ENCODE results near the gene POLR3K. TPM values are rescaled to one million over a fixed set of nuclear protein-coding genes. Genes with fewer than 3 reads are reported as not detected.

Gene POLR3K
- total and polyA plus RNA-seq, 4 experiments from 2014 or later: 19.9 to 43.1 (median 31.6) TPM

DNA sequence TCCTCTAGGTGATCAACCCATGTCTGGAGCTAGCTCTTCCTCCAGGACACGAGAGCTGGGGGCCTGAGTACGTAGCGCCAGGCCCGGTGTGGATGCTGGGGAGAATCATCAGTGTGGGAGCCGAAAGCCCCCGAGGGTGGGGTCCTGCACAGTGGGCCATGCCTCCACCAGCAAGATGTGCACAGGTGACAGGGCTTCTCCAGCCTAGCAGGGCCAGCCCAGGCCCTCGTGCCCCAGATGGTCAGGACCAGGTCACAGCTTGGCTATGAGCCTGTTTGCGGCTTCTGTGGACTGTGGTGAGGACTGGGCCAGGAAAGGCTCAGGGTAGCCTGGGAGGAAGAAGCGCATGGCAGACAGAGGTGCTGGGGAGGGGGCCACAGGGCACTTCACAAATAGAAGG is 32.5 kb upstream of the POLR3K start:
- Histone ChIP-seq H3K27me3 (ENCODE audit: insufficient read depth, low read length) (no peaks in the 10 kb centered on the region), H3K4me3 (ENCODE audit: low read length in 2 of 2) (no peak overlapping the region), H3K27ac (ENCODE audit: low read depth, low read length) (no peak overlapping the region), H3K9me3 (ENCODE audit: control insufficient read depth in 1 of 2, low read length in 2 of 2) (no peaks in the 10 kb centered on the region), H3K36me3 (ENCODE audit: insufficient read depth, low read length) (peaks cover 4% of the 10 kb centered on the region), H3K4me1 (ENCODE audit: insufficient read depth, low read length) (peaks cover 20% of the 10 kb centered on the region)
- Mint-ChIP-seq H3K27me3 (no peaks in the 10 kb centered on the region), H3K36me3 (peaks cover 4 to 35% of the 10 kb centered on the region in 2 donors), H3K9me3 (no peaks in the 10 kb centered on the region), H3K27ac (peak overlapping the region in 1 of 7 donors; percentile 18), H3K4me3 (no peak overlapping the region), H3K4me1 (peaks cover 10 to 26% (median 19%) of the 10 kb centered on the region in 4 donors)
- ChIA-PET POLR2A (ENCODE audit: partially characterized antibody) (no interaction called here), CTCF (ENCODE audit: partially characterized antibody) (interaction anchor here (1.6 kb wide), 1 partner anchor 21 kb away, joined by 6 read pairs; no protein-coding TSS in a partner anchor)
- DNase-seq: no peak
- intact Hi-C loops (cut with micrococcal nuclease): no loop called here

DNA sequence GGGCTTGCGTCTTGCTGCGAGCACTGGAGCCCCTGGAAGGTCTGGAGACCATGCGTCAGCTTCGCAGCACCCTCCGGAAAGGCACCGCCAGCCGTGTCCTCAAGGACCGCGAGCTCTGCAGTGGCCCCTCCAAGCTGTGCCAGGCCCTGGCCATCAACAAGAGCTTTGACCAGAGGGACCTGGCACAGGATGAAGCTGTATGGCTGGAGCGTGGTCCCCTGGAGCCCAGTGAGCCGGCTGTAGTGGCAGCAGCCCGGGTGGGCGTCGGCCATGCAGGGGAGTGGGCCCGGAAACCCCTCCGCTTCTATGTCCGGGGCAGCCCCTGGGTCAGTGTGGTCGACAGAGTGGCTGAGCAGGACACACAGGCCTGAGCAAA is 32.0 kb upstream of the POLR3K start:
- DNase-seq: no peak
- H3K36me3 Mint-ChIP-seq: peaks cover 4 to 31% of the 10 kb centered on the region in 2 donors
- intact Hi-C loops (cut with micrococcal nuclease): no loop called here
- Histone ChIP-seq H3K36me3 (ENCODE audit: insufficient read depth, low read length) (peaks cover 4% of the 10 kb centered on the region), H3K9me3 (ENCODE audit: control insufficient read depth in 1 of 2, low read length in 2 of 2) (no peaks in the 10 kb centered on the region), H3K4me1 (ENCODE audit: insufficient read depth, low read length) (peaks cover 20% of the 10 kb centered on the region), H3K27me3 (ENCODE audit: insufficient read depth, low read length) (no peaks in the 10 kb centered on the region), H3K27ac (ENCODE audit: low read depth, low read length) (no peak overlapping the region), H3K4me3 (ENCODE audit: low read length in 2 of 2) (no peak overlapping the region)
- H3K4me3 Mint-ChIP-seq: no peak overlapping the region
- POLR2A ChIA-PET (ENCODE audit: partially characterized antibody): interaction anchor here (1.0 kb wide), 1 partner anchor 12 kb away, joined by 3 read pairs; no protein-coding TSS in a partner anchor
- no peaks in the 10 kb centered on the region for H3K9me3 Mint-ChIP-seq
- CTCF ChIA-PET (ENCODE audit: partially characterized antibody): interaction anchor here (0.6 to 3.0 kb wide), 4 partner anchors 11 to 160 kb away, joined by 3 to 9 read pairs (median 4); no protein-coding TSS in a partner anchor
- no peaks in the 10 kb centered on the region for H3K27me3 Mint-ChIP-seq
- H3K27ac Mint-ChIP-seq: peak overlapping the region in 1 of 7 donors; percentile 9
- peaks cover 10 to 26% (median 19%) of the 10 kb centered on the region in 4 donors for H3K4me1 Mint-ChIP-seq

DNA sequence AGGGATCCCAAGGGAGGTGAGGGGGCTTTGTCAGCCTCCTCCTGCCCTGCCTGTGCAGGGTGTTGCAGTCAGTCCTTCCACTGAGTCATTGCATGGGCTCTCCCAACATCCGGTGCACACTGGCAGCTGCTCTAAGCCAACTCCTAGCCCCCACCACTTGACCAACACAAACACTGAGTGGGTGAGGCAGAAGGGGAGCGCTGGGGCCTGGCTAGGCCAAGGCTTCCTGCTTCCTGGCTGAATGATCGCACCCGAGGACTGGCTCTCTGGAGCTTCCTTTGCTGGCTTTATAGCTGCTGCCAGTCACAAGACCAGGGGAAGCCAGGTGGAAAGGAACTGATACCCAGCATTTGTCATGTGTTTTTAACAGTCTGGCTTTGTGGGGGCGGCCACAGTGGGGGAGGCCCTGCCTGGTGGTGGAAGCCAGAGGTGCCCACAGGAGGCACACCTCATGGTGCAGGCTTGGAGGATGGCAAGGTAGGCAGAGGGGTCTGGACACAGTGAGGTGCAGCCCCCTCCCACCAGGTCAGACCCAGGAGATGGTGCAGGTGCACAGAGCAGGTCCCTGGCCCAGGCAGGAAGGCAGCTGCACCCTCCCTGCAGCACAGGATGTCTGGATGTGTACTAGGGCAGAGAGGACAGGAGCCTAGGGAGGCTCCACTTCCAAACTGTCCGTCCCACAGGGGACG is 31.5 kb upstream of the POLR3K start:
- H3K4me1 Mint-ChIP-seq: peaks cover 10 to 31% (median 19%) of the 10 kb centered on the region in 4 donors
- H3K27ac Mint-ChIP-seq: peak overlapping the region in 6 of 7 donors; percentile 9 to 86 (median 54)
- H3K27me3 Mint-ChIP-seq: no peaks in the 10 kb centered on the region
- Histone ChIP-seq H3K36me3 (ENCODE audit: insufficient read depth, low read length) (peaks cover 5% of the 10 kb centered on the region), H3K27ac (ENCODE audit: low read depth, low read length) (no peak overlapping the region), H3K9me3 (ENCODE audit: control insufficient read depth in 1 of 2, low read length in 2 of 2) (no peaks in the 10 kb centered on the region), H3K4me1 (ENCODE audit: insufficient read depth, low read length) (peaks cover 20% of the 10 kb centered on the region), H3K27me3 (ENCODE audit: insufficient read depth, low read length) (no peaks in the 10 kb centered on the region), H3K4me3 (ENCODE audit: low read length in 2 of 2) (no peak overlapping the region)
- no peak for DNase-seq
- peak overlapping the region in 1 of 8 donors; percentile 29 for H3K4me3 Mint-ChIP-seq
- ChIA-PET POLR2A (ENCODE audit: partially characterized antibody) (interaction anchor here (1.0 to 1.6 kb wide), 2 partner anchors 13 to 46 kb away, joined by 3 to 4 read pairs; no protein-coding TSS in a partner anchor), CTCF (ENCODE audit: partially characterized antibody) (interaction anchor here (0.6 to 3.0 kb wide), 5 partner anchors 10 to 160 kb away, joined by 3 to 9 read pairs (median 3); no protein-coding TSS in a partner anchor)
- intact Hi-C loops (cut with micrococcal nuclease): no loop called here
- H3K9me3 Mint-ChIP-seq: no peaks in the 10 kb centered on the region
- peaks cover 4 to 29% of the 10 kb centered on the region in 2 donors for H3K36me3 Mint-ChIP-seq

DNA sequence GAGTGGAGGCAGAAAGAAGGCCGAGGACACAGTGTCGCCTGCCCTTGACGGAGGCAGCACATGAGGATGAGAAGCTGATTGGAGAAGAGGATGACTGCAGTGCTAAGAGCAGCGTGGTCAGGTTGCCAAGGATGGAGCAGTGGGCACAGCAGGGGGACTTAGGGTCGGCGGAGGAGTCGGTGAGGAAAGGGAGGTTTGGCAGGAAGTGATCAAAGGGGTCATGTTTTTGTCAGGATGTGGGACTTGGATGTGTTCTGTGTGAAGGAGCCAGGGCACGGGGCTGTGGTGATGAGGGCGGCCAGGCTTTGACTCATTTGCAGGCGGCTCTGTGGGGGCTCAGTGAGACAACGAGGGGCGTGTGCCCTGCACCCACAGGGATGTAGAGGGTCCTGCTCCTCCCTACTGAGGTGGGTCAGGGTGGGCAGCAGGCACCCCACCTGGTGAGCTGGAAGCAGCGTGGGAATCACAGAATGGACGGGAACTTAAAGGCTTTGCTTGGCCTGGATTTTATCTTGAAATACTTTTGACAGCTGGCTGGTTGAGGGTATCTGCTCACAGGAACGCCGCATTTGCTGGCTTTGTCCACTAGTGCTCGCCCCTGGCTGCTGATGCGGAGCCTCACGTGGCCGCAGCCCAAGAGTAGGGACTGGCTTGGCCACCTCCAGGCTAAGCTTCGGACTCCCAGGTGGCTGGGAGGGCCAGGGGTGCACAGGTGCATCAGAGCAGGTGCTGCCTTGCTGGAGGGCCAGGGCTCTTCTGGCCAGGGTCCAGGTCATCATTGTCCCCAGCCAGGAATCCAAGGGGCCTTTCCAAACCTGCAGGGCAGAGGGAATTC is 30.6 kb upstream of the POLR3K start:
- H3K4me3 Mint-ChIP-seq: peak overlapping the region in 6 of 8 donors; percentile 4 to 79 (median 56)
- no peaks in the 10 kb centered on the region for H3K9me3 Mint-ChIP-seq
- no peaks in the 10 kb centered on the region for H3K27me3 Mint-ChIP-seq
- Histone ChIP-seq H3K36me3 (ENCODE audit: insufficient read depth, low read length) (peaks cover 9% of the 10 kb centered on the region), H3K4me3 (ENCODE audit: low read length in 2 of 2) (no peak overlapping the region), H3K27me3 (ENCODE audit: insufficient read depth, low read length) (no peaks in the 10 kb centered on the region), H3K9me3 (ENCODE audit: control insufficient read depth in 1 of 2, low read length in 2 of 2) (no peaks in the 10 kb centered on the region), H3K4me1 (ENCODE audit: insufficient read depth, low read length) (peaks cover 23% of the 10 kb centered on the region), H3K27ac (ENCODE audit: low read depth, low read length) (no peak overlapping the region)
- intact Hi-C loops (cut with micrococcal nuclease): no loop called here
- peaks cover 13 to 39% (median 24%) of the 10 kb centered on the region in 4 donors for H3K4me1 Mint-ChIP-seq
- ChIA-PET CTCF (ENCODE audit: partially characterized antibody) (interaction anchor here (0.6 to 3.0 kb wide), 5 partner anchors 11 to 23 kb away, joined by 3 to 9 read pairs (median 3); no protein-coding TSS in a partner anchor), POLR2A (ENCODE audit: partially characterized antibody) (interaction anchor here (1.0 to 1.6 kb wide), 2 partner anchors 14 to 45 kb away, joined by 3 to 4 read pairs; no protein-coding TSS in a partner anchor)
- peaks cover 4 to 29% of the 10 kb centered on the region in 2 donors for H3K36me3 Mint-ChIP-seq
- peak overlapping the region; percentile 9 to 95 (median 77) for H3K27ac Mint-ChIP-seq
- no peak for DNase-seq

DNA sequence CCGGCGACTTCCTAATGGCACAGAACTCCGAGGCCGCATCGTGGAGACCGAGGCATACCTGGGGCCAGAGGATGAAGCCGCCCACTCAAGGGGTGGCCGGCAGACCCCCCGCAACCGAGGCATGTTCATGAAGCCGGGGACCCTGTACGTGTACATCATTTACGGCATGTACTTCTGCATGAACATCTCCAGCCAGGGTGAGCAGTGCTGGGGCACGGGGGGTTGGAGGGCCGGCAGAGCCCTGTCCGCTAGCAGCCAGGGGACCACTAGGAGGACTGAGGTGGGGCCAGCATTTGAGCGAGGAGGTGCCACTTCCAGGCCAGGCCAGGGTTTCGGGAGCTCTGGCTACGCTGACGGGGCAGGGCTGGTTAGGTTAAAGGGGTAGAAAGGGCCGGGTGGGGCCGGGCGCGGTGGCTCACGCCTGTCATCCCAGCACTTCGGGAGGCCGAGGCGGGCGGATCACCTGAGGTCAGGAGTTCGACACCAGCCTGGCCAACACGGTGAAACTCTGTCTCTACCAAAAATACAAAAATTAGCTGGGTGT is 29.7 kb upstream of the POLR3K start:
- POLR2A ChIA-PET (ENCODE audit: partially characterized antibody): no interaction called here
- H3K4me1 Mint-ChIP-seq: peaks cover 13 to 45% (median 30%) of the 10 kb centered on the region in 4 donors
- Histone ChIP-seq H3K4me1 (ENCODE audit: insufficient read depth, low read length) (peaks cover 29% of the 10 kb centered on the region), H3K27me3 (ENCODE audit: insufficient read depth, low read length) (no peaks in the 10 kb centered on the region), H3K27ac (ENCODE audit: low read depth, low read length) (no peak overlapping the region), H3K36me3 (ENCODE audit: insufficient read depth, low read length) (peaks cover 5% of the 10 kb centered on the region), H3K9me3 (ENCODE audit: control insufficient read depth in 1 of 2, low read length in 2 of 2) (no peaks in the 10 kb centered on the region), H3K4me3 (ENCODE audit: low read length in 2 of 2) (no peak overlapping the region)
- no peak for DNase-seq
- no peaks in the 10 kb centered on the region for H3K9me3 Mint-ChIP-seq
- peaks cover 4 to 27% of the 10 kb centered on the region in 2 donors for H3K36me3 Mint-ChIP-seq
- H3K27ac Mint-ChIP-seq: peak overlapping the region in 3 of 7 donors; percentile 42 to 75 (median 46)
- CTCF ChIA-PET (ENCODE audit: partially characterized antibody): interaction anchor here (3.0 kb wide), 1 partner anchor 14 kb away, joined by 9 read pairs; no protein-coding TSS in a partner anchor
- no peaks in the 10 kb centered on the region for H3K27me3 Mint-ChIP-seq
- intact Hi-C loops (cut with micrococcal nuclease): no loop called here
- no peak overlapping the region for H3K4me3 Mint-ChIP-seq

DNA sequence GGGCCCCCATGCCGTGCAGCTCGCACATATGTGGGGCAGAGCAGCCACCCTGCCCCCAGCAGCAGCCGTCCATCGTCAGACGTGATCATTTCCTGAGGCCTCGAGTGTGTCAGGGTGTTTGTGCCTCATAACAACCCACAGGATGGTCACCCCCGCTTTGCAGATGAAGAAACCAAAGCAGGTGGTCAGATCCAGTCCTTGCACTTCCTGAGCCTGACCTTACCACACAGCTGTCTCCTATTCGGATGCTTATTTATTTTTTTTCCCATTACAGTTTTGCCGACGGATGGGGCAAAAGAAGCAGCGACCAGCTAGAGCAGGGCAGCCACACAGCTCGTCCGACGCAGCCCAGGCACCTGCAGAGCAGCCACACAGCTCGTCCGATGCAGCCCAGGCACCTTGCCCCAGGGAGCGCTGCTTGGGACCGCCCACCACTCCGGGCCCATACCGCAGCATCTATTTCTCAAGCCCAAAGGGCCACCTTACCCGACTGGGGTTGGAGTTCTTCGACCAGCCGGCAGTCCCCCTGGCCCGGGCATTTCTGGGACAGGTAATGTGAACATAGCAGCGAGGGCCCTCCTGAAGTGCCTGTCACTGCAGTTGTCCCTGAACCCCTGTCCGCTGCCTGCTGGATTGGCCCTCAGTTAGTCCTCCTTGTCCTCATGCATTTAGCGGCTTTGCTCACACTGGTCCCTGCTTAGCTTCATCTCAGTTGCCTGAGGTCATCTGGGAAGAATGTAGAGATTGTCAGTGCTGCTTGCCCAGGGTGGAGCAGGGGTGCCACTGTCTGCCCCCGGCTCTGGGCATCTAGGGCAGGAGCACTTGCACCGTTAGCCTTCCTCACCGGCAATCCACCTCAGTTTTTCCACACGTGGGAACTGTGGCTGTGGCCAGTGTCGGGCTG is 26.0 kb upstream of the POLR3K start:
- Histone ChIP-seq H3K4me1 (ENCODE audit: insufficient read depth, low read length) (peaks cover 36% of the 10 kb centered on the region), H3K27ac (ENCODE audit: low read depth, low read length) (no peak overlapping the region), H3K9me3 (ENCODE audit: control insufficient read depth in 1 of 2, low read length in 2 of 2) (no peaks in the 10 kb centered on the region), H3K27me3 (ENCODE audit: insufficient read depth, low read length) (no peaks in the 10 kb centered on the region), H3K4me3 (ENCODE audit: low read length in 2 of 2) (peak overlapping the region in 1 of 2 donors; percentile 49), H3K36me3 (ENCODE audit: insufficient read depth, low read length) (peaks cover 5% of the 10 kb centered on the region)
- DNase-seq: no peak
- Mint-ChIP-seq H3K4me1 (peaks cover 16 to 53% (median 37%) of the 10 kb centered on the region in 4 donors), H3K36me3 (peaks cover 0 to 5% of the 10 kb centered on the region in 2 donors), H3K27ac (peak overlapping the region in 5 of 7 donors; percentile 68 to 91 (median 86)), H3K27me3 (peaks cover 2 to 3% of the 10 kb centered on the region in 2 donors), H3K4me3 (peak overlapping the region; percentile 86 to 91 (median 90)), H3K9me3 (no peaks in the 10 kb centered on the region)
- intact Hi-C loops (cut with micrococcal nuclease): no loop called here
- POLR2A ChIA-PET (ENCODE audit: partially characterized antibody): interaction anchor here (1.1 kb wide), 1 partner anchor 12 kb away, joined by 3 read pairs; no protein-coding TSS in a partner anchor
- CTCF ChIA-PET (ENCODE audit: partially characterized antibody): interaction anchor here (1.8 kb wide), 2 partner anchors 17 to 27 kb away, joined by 6 read pairs; no protein-coding TSS in a partner anchor

Measured in CD4-positive, alpha-beta memory T cell (primary cell).